Measurements from ENCODE around the gene IPO7. TPM values are rescaled to one million over a fixed set of nuclear protein-coding genes. Genes with fewer than 3 reads are reported as not detected.

The IPO7 gene
- total and polyA plus RNA-seq, 10 of the 15 experiments (the other 5 are each of a cell fraction or from before 2014, with no cell fraction given), result 5.0 to 51.4 (median 30.6) TPM

DNA sequence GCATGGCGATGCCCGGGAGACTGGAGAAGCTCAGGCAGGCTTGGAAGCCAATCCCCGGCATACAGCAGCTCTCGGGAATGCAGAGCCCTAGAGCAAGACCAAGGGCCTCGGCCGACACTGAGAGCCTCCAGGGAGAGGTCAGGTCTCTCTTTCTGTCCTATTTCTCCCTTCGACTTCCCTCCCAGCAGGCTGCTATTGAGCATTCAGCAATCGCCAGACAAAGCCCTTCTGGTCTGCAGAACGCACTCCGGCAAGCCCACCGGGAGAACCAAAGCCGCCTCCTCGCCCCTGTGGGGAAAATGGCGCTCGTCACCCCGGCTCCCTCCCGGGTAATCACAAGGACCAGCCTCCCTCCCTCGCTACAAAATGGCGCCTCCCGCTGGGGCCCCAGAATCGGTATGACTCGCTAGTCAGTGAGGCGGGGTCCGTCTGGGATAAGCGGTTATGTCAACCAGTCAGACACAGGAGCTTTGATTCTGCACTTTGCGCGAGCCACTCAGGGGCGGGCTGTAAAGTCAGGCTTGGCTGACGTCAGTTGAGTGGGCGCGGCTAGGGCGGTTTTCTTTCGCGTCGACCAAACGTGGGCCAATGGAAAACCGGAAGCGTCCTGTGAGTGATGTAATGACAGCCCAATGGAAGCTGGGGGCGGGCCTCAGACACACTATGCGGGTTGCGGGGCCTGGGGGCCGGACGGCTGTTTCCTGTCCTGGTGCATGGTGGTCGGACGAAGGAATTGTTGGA, 76.0 kb downstream of the IPO7 start, which contains the start of gene ZNF143:
Gene ZNF143 (plus strand): TSS at position 691 of the 741 bp plus-strand sequence. CDS start 10,297 bp downstream, outside the sequence.
- Histone ChIP-seq H3K4me2 (ENCODE audit: control insufficient read depth, insufficient read depth) (peak within 1 kb of the TSS; percentile 97), H3K4me3 (peak within 1 kb of the TSS; percentile 98), H2AFZ (ENCODE audit: control insufficient read depth, low read depth, low read length) (peak within 1 kb of the TSS; percentile 85), H4K20me1 (ENCODE audit: control insufficient read depth, insufficient read depth) (no peaks in the 10 kb centered on the region), H3K9me3 (replicated peaks; ENCODE audit: control insufficient read depth, insufficient read depth, low read length) (no peaks in the 10 kb centered on the region), H3K27me3 (replicated peaks in 1 of 2; ENCODE audit: control insufficient read depth in 2 of 2, insufficient read depth in 2 of 2, low read length in 1 of 2) (no peaks in the 10 kb centered on the region), H3K27ac (ENCODE audit: control insufficient read depth, insufficient read depth) (peak within 1 kb of the TSS; percentile 100), H3K36me3 (ENCODE audit: control insufficient read depth in 2 of 2, insufficient read depth in 2 of 2, low read length in 1 of 2) (no peaks in the 10 kb centered on the region), H3K9ac (ENCODE audit: control insufficient read depth, insufficient read depth, low read length) (peak within 1 kb of the TSS; percentile 100), H3K79me2 (ENCODE audit: control insufficient read depth, insufficient read depth, low read length) (peaks cover 48% of the 10 kb centered on the region), H3K4me1 (ENCODE audit: control insufficient read depth, insufficient read depth, low read length) (peaks cover 7% of the 10 kb centered on the region)
- peak; percentile 88 for ATAC-seq
- ChIA-PET POLR2A (interaction anchor here (0.5 to 2.7 kb wide), 23 partner anchors 8 to 180 kb away, joined by 3 to 11 read pairs (median 4); partner anchors contain the start of genes IPO7 and WEE1), RAD21 (ENCODE audit: unreplicated experiment) (interaction anchor here (0.5 to 3.7 kb wide), 19 partner anchors 11 to 875 kb away, joined by 3 to 20 read pairs (median 5); partner anchors contain the start of genes IPO7 and WEE1), SMC1A (ENCODE audit: uncharacterized antibody, unreplicated experiment) (interaction anchor here (0.5 to 3.5 kb wide), 21 partner anchors 14 to 330 kb away, joined by 3 to 21 read pairs (median 4); partner anchors contain the start of gene TMEM41B), CTCF (interaction anchor here (0.6 to 4.2 kb wide), 12 partner anchors 13 to 546 kb away, joined by 3 to 35 read pairs (median 4); partner anchors contain the start of gene IPO7)
- peak; percentile 99 for FAIRE-seq
- intact Hi-C loops (cut with micrococcal nuclease; ENCODE audit: unreplicated experiment) (loop anchor here (2.0 to 5.0 kb wide), 4 partner anchors 46 to 287 kb away; no protein-coding TSS in a partner anchor), in situ Hi-C loops (cut with MboI) (no loop called here)
- BruUV-seq (replicated peaks), result no TSS peak
- peak; percentile 99 for DNase-seq (ENCODE audit: low read depth, low spot score)
- WGBS (ENCODE audit: insufficient coverage, insufficient replicate concordance, low lambda C conversion rate, missing lambda C conversion rate), result under 1% methylated on average over 43 of the region's 45 CpGs
- TF ChIP-seq, protein P1, sequence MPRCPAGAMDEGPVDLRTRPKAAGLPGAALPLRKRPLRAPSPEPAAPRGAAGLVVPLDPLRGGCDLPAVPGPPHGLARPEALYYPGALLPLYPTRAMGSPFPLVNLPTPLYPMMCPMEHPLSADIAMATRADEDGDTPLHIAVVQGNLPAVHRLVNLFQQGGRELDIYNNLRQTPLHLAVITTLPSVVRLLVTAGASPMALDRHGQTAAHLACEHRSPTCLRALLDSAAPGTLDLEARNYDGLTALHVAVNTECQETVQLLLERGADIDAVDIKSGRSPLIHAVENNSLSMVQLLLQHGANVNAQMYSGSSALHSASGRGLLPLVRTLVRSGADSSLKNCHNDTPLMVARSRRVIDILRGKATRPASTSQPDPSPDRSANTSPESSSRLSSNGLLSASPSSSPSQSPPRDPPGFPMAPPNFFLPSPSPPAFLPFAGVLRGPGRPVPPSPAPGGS (IDR thresholded peaks at IDR 0.05; ENCODE audit: borderline replicate concordance, insufficient read depth, low read depth, low read length, poor library complexity, severe bottlenecking), result no peak
- TF ChIP-seq MXI1 (IDR thresholded peaks at IDR 0.05; ENCODE audit: low read depth, low read length) (peak; percentile 54), ZNF207 (IDR thresholded peaks at IDR 0.05; ENCODE audit: borderline replicate concordance) (peak; percentile 85; the same call in 1 of the 2 replicates), TCF7 (IDR thresholded peaks at IDR 0.05; ENCODE audit: borderline replicate concordance) (no peak; the same call in 1 of the 2 replicates), HDGF (IDR thresholded peaks at IDR 0.05) (peak; percentile 70; the same call in 1 of the 2 replicates), CHD2 (IDR thresholded peaks at IDR 0.05; ENCODE audit: borderline replicate concordance, low read depth, low read length) (peak; percentile 95), ZNF622 (IDR thresholded peaks at IDR 0.05) (no peak), BRCA1 (IDR thresholded peaks at IDR 0.05; ENCODE audit: low read depth, low read length) (peak; percentile 49)
- TF ChIP-seq, protein P2, sequence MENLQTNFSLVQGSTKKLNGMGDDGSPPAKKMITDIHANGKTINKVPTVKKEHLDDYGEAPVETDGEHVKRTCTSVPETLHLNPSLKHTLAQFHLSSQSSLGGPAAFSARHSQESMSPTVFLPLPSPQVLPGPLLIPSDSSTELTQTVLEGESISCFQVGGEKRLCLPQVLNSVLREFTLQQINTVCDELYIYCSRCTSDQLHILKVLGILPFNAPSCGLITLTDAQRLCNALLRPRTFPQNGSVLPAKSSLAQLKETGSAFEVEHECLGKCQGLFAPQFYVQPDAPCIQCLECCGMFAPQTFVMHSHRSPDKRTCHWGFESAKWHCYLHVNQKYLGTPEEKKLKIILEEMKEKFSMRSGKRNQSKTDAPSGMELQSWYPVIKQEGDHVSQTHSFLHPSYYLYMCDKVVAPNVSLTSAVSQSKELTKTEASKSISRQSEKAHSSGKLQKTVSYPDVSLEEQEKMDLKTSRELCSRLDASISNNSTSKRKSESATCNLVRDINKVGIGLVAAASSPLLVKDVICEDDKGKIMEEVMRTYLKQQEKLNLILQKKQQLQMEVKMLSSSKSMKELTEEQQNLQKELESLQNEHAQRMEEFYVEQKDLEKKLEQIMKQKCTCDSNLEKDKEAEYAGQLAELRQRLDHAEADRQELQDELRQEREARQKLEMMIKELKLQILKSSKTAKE (IDR thresholded peaks at IDR 0.05; ENCODE audit: low read depth, poor library complexity, severe bottlenecking), result peak; percentile 98
- TF ChIP-seq, protein P3, sequence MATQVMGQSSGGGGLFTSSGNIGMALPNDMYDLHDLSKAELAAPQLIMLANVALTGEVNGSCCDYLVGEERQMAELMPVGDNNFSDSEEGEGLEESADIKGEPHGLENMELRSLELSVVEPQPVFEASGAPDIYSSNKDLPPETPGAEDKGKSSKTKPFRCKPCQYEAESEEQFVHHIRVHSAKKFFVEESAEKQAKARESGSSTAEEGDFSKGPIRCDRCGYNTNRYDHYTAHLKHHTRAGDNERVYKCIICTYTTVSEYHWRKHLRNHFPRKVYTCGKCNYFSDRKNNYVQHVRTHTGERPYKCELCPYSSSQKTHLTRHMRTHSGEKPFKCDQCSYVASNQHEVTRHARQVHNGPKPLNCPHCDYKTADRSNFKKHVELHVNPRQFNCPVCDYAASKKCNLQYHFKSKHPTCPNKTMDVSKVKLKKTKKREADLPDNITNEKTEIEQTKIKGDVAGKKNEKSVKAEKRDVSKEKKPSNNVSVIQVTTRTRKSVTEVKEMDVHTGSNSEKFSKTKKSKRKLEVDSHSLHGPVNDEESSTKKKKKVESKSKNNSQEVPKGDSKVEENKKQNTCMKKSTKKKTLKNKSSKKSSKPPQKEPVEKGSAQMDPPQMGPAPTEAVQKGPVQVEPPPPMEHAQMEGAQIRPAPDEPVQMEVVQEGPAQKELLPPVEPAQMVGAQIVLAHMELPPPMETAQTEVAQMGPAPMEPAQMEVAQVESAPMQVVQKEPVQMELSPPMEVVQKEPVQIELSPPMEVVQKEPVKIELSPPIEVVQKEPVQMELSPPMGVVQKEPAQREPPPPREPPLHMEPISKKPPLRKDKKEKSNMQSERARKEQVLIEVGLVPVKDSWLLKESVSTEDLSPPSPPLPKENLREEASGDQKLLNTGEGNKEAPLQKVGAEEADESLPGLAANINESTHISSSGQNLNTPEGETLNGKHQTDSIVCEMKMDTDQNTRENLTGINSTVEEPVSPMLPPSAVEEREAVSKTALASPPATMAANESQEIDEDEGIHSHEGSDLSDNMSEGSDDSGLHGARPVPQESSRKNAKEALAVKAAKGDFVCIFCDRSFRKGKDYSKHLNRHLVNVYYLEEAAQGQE (IDR thresholded peaks at IDR 0.05; ENCODE audit: low read depth, low read length), result 0 out of 2 replicates have a peak, but pooled peaks have one; percentile 27

Measured in GM12878 (cell line).